GM12892 (cell line): ENCODE data around the gene SORCS2.

Source experiments
- POLR2A ChIP-seq: IDR thresholded peaks from 2 replicates; pipeline ENCODE4 v1.6.1; 2011; ENCODE audit warnings: low read depth, low read length, control low read depth
- POLR2AphosphoS5 ChIP-seq: IDR thresholded peaks from 2 replicates; pipeline ENCODE4 v1.6.1; 2011; ENCODE audit warnings: low read depth, low read length, control low read depth
- TAF1 ChIP-seq: IDR thresholded peaks from 2 replicates; pipeline ENCODE4 v1.6.1; 2011; ENCODE audit warnings: low read depth, mild to moderate bottlenecking, control low read depth, low read length, borderline replicate concordance

GRCh38 chr4:7287274-7287917, 95.1 kb downstream of the SORCS2 start:
- TF ChIP-seq POLR2A (no peak), TAF1 (no peak), POLR2AphosphoS5 (no peak)
